ENCODE measurements around the gene HIVEP3. TPM values are rescaled to one million over a fixed set of nuclear protein-coding genes. Genes with fewer than 3 reads are reported as not detected.
"Not testable (repeated sequence)": the region's sequence is repeated elsewhere in the genome, so short reads cannot be mapped to it uniquely, and the experiment has no call there.

The HIVEP3 gene
- total RNA-seq, 1 experiment from 2014 or later: 1.4 TPM

DNA sequence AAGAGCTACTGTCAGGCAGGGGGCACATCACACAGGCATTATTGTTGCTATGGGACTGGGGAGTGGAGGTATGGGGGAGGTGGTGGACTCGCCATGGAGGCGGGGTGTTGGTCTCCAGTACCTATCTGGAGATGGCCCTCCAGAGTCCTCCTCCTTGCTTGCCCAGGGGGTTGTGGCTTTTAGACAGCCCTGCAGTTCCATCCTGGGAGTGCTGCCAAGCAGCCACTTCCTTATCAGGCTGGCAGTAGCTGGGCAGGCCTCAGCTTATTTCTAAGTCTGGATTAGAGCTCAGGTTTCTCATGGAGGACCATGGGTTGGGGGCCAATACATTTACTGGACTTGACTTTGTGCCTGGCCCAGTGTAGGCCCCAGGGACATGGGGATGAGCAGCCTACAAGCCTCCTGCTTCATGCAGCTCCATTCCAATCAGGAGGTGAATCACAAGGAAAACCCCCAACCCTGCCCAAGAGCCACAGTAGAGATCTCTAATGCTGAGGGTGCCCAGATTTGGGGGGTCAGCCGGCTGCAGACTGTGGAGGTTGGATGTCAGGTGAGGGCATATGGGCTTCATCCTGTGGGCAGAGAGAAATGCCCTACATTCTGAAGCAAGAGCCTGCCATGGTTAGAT, 223.5 kb downstream of the HIVEP3 start:
- H3K23ac ChIP-seq (ENCODE audit: insufficient read length, low read depth, low read length): no peak overlapping the region
- H3K56ac ChIP-seq (ENCODE audit: insufficient read length, low read depth, low read length): no peak overlapping the region
- Mint-ChIP-seq H3K36me3 (ENCODE audit: insufficient read depth in 1 of 3, low read depth in 3 of 3) (no peaks in the 10 kb centered on the region), H3K4me1 (peaks cover 2 to 3% of the 10 kb centered on the region in 2 experiments; a peak in 2 of 4 replicates), H3K4me3 (no peak overlapping the region), H3K9me3 (no peaks in the 10 kb centered on the region), H3K27me3 (ENCODE audit: low read depth) (no peaks in the 10 kb centered on the region; the same call in 1 of the 2 replicates), H3K27ac (no peak overlapping the region)
- H3K4me1 ChIP-seq (ENCODE audit: insufficient read depth, low read length): no peaks in the 10 kb centered on the region
- H2BK120ac ChIP-seq (ENCODE audit: low read depth, low read length, poor library complexity, severe bottlenecking): no peak overlapping the region
- no peak overlapping the region for H2BK20ac ChIP-seq (ENCODE audit: low read depth, low read length, poor library complexity, severe bottlenecking)
- no peak overlapping the region for H3K9ac ChIP-seq (ENCODE audit: extremely low read depth, insufficient read length, low read length)
- H3T11ph ChIP-seq (ENCODE audit: low read length): no peak overlapping the region
- H4K91ac ChIP-seq (ENCODE audit: insufficient read length, low read depth, low read length): no peak overlapping the region
- no CpG with 5 or more reads among the region's 3 CpGs for WGBS (ENCODE audit: extremely low coverage, insufficient read length, low lambda C conversion rate)
- no peaks in the 10 kb centered on the region for H3K27me3 ChIP-seq (ENCODE audit: insufficient read depth, low read length)
- no peak overlapping the region for H2BK5ac ChIP-seq (ENCODE audit: insufficient read length, low read length)
- no peak overlapping the region for H2BK12ac ChIP-seq (ENCODE audit: insufficient read length, low read depth, low read length)
- H3K79me2 ChIP-seq (ENCODE audit: insufficient read depth, low read length): no peaks in the 10 kb centered on the region
- no peak overlapping the region for H4K8ac ChIP-seq (replicated peaks; ENCODE audit: insufficient read length, low read depth, low read length)
- H3K23me2 ChIP-seq (ENCODE audit: insufficient read length, low read depth, low read length, poor library complexity, severe bottlenecking): no peaks in the 10 kb centered on the region
- DNase-seq: no peak
- no peak overlapping the region for H2AK5ac ChIP-seq (ENCODE audit: insufficient read length, low read length)
- H3K79me1 ChIP-seq (ENCODE audit: insufficient read depth, low read depth, low read length, poor library complexity, severe bottlenecking): no peaks in the 10 kb centered on the region
- TF ChIP-seq, protein P1, sequence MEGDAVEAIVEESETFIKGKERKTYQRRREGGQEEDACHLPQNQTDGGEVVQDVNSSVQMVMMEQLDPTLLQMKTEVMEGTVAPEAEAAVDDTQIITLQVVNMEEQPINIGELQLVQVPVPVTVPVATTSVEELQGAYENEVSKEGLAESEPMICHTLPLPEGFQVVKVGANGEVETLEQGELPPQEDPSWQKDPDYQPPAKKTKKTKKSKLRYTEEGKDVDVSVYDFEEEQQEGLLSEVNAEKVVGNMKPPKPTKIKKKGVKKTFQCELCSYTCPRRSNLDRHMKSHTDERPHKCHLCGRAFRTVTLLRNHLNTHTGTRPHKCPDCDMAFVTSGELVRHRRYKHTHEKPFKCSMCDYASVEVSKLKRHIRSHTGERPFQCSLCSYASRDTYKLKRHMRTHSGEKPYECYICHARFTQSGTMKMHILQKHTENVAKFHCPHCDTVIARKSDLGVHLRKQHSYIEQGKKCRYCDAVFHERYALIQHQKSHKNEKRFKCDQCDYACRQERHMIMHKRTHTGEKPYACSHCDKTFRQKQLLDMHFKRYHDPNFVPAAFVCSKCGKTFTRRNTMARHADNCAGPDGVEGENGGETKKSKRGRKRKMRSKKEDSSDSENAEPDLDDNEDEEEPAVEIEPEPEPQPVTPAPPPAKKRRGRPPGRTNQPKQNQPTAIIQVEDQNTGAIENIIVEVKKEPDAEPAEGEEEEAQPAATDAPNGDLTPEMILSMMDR (conservative IDR thresholded peaks at IDR 0.05): no peak
- H3K27ac ChIP-seq (ENCODE audit: insufficient read length, low read depth, low read length): no peak overlapping the region
- H4K5ac ChIP-seq (ENCODE audit: insufficient read length, low read depth, low read length): no peak overlapping the region
- no peaks in the 10 kb centered on the region for H3K9me3 ChIP-seq (ENCODE audit: control insufficient read depth, low read depth, low read length)
- no peak overlapping the region for H2AFZ ChIP-seq (ENCODE audit: low read length)
- no peaks in the 10 kb centered on the region for H4K20me1 ChIP-seq (ENCODE audit: control insufficient read depth, insufficient read depth, insufficient read length)
- no peak overlapping the region for H3K4ac ChIP-seq (ENCODE audit: low read depth, low read length)
- no peak overlapping the region for H3K18ac ChIP-seq (ENCODE audit: insufficient read length, low read depth, low read length)
- H3K4me2 ChIP-seq (ENCODE audit: insufficient read depth, insufficient read length, low read length): no peak overlapping the region
- no peak overlapping the region; the same call in 1 of the 2 replicates for H3K14ac ChIP-seq (ENCODE audit: insufficient read depth, low read length)
- no peak overlapping the region; the same call in 1 of the 2 replicates for H2BK15ac ChIP-seq (ENCODE audit: low read depth, low read length)

DNA sequence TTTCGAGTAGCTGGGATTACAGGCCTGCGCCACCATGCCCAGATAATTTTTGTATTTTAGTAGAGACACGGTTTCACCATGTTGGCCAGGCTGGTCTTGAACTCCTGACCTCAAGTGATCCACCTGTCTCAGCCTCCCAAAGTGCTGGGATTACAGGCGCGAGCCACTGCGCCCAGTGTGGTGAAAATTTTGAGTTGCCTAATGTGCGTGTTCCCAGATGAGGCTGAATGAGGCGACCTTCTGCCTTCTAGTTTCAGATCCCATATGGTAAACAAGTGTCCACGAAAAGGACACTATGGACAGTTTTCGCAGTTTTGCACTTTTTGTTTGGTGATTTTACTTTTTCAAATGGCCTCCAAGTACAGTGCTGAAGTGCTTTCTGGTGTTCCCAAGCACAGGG, 226.8 kb downstream of the HIVEP3 start:
- not testable (repeated sequence) for H3K27ac ChIP-seq (ENCODE audit: insufficient read length, low read depth, low read length); H3K9me3 ChIP-seq (ENCODE audit: control insufficient read depth, low read depth, low read length); H3K27me3 ChIP-seq (ENCODE audit: insufficient read depth, low read length); H2AK5ac ChIP-seq (ENCODE audit: insufficient read length, low read length); H2BK12ac ChIP-seq (ENCODE audit: insufficient read length, low read depth, low read length); H3K4me2 ChIP-seq (ENCODE audit: insufficient read depth, insufficient read length, low read length); H3K27me3 Mint-ChIP-seq (ENCODE audit: low read depth); H2BK120ac ChIP-seq (ENCODE audit: low read depth, low read length, poor library complexity, severe bottlenecking); H3K4me3 Mint-ChIP-seq; DNase-seq; H3K56ac ChIP-seq (ENCODE audit: insufficient read length, low read depth, low read length); H3K79me2 ChIP-seq (ENCODE audit: insufficient read depth, low read length); H4K5ac ChIP-seq (ENCODE audit: insufficient read length, low read depth, low read length); H2BK5ac ChIP-seq (ENCODE audit: insufficient read length, low read length); H3K36me3 Mint-ChIP-seq (ENCODE audit: insufficient read depth in 1 of 3, low read depth in 3 of 3); H4K91ac ChIP-seq (ENCODE audit: insufficient read length, low read depth, low read length); H3K4me1 Mint-ChIP-seq; H2AFZ ChIP-seq (ENCODE audit: low read length); H3K9ac ChIP-seq (ENCODE audit: extremely low read depth, insufficient read length, low read length); H2BK15ac ChIP-seq (ENCODE audit: low read depth, low read length); H3K23ac ChIP-seq (ENCODE audit: insufficient read length, low read depth, low read length); H3K79me1 ChIP-seq (ENCODE audit: insufficient read depth, low read depth, low read length, poor library complexity, severe bottlenecking); H3K14ac ChIP-seq (ENCODE audit: insufficient read depth, low read length); H3K4me1 ChIP-seq (ENCODE audit: insufficient read depth, low read length); H3T11ph ChIP-seq (ENCODE audit: low read length); H3K9me3 Mint-ChIP-seq; H3K27ac Mint-ChIP-seq; H4K8ac ChIP-seq (replicated peaks; ENCODE audit: insufficient read length, low read depth, low read length); H3K4ac ChIP-seq (ENCODE audit: low read depth, low read length); H3K23me2 ChIP-seq (ENCODE audit: insufficient read length, low read depth, low read length, poor library complexity, severe bottlenecking); H2BK20ac ChIP-seq (ENCODE audit: low read depth, low read length, poor library complexity, severe bottlenecking); H4K20me1 ChIP-seq (ENCODE audit: control insufficient read depth, insufficient read depth, insufficient read length); H3K18ac ChIP-seq (ENCODE audit: insufficient read length, low read depth, low read length)
- no CpG with 5 or more reads among the region's 10 CpGs for WGBS (ENCODE audit: extremely low coverage, insufficient read length, low lambda C conversion rate)

All from H9 (cell line).